Endothelial cell of umbilical vein (primary cell): ENCODE results near the gene BCL2L14. TPM values are rescaled to one million over a fixed set of nuclear protein-coding genes. Genes with fewer than 3 reads are reported as not detected.

Experiments
- BruUV-seq: library from RNA; stranded (reverse); fragments of 400-500 nt; replicated peaks from 2 replicates; lab custom pipeline; 2021; lab: Mats Ljungman, UMichigan
- CTCF ChIA-PET: fragments of 300-600, 350-600 bp; sonication (Branson Sonifier 250); formaldehyde crosslinking; loops from one replicate; lab custom pipeline; 2021; ENCODE audit warnings: antibody characterized with exemption, inconsistent platforms; lab: Charles Lee
- POLR2A ChIA-PET: fragments of 300-600, 350-600 bp; sonication (Branson Sonifier 250); formaldehyde crosslinking; loops from one replicate; lab custom pipeline; 2021; ENCODE audit warnings: antibody characterized with exemption, inconsistent platforms; lab: Charles Lee
- DNase-seq: peaks from one replicate; pipeline ENCODE4 v3.0.0-alpha.2; 2011; ENCODE audit warnings: low read depth, low spot score
- FAIRE-seq: peaks from 2 replicates; lab custom pipeline; 2011; peaks lifted over from hg19 to GRCh38; lab: Jason Lieb, UNC
- H2AFZ ChIP-seq: 2 replicates; pipeline ENCODE4 v1.6.0; 2012; ENCODE audit warnings: low read depth, low read length, control low read depth, inconsistent platforms
- H3K27ac ChIP-seq: 2 replicates; pipeline ENCODE4 v1.5.1; 2011; ENCODE audit warnings: low read depth, mild to moderate bottlenecking, control low read depth, low read length, moderate library complexity; ENCODE audit not compliant: insufficient read depth
- H3K27me3 ChIP-seq, 2 experiments: 2 replicates each; pipeline versions ENCODE4 v1.6.0 to v1.6.1; 2011; ENCODE audit warnings: low read length in 2 of 2, mixed read lengths in 1 of 2; ENCODE audit not compliant: control insufficient read depth in 2 of 2, insufficient read depth in 2 of 2
- H3K36me3 ChIP-seq, 2 experiments: 2 replicates in 1 of 2; 3 replicates in 1 of 2; pipeline ENCODE4 v1.5.1; 2011; ENCODE audit warnings: low read length in 2 of 2, mild to moderate bottlenecking in 1 of 2, moderate library complexity in 1 of 2; ENCODE audit not compliant: control insufficient read depth in 2 of 2, insufficient read depth in 2 of 2; ENCODE audit errors: extremely low read depth in 1 of 2
- H3K4me1 ChIP-seq: 3 replicates; pipeline ENCODE4 v1.5.1; 2011; ENCODE audit warnings: mild to moderate bottlenecking, low read length; ENCODE audit not compliant: control insufficient read depth, insufficient read depth; ENCODE audit errors: extremely low read depth
- H3K4me2 ChIP-seq: 2 replicates; pipeline ENCODE4 v1.6.1; 2011; ENCODE audit warnings: low read length, control low read depth, mixed read lengths; ENCODE audit not compliant: insufficient read depth
- H3K4me3 ChIP-seq, 3 experiments: fragments of 200-600 bp in 1 of 3; sonication (generic), shearing (Covaris generic) in 1 of 3; replicated peaks in 1 of 3; 2 replicates each; pipeline ENCODE4 v1.5.1; 2011 to 2016; ENCODE audit warnings: control low read depth in 3 of 3, low read length in 3 of 3, mild to moderate bottlenecking in 2 of 3, inconsistent platforms in 1 of 3, low read depth in 1 of 3, moderate library complexity in 1 of 3; ENCODE audit not compliant: insufficient read depth in 1 of 3
- H3K79me2 ChIP-seq: 2 replicates; pipeline ENCODE4 v1.6.0; 2012; ENCODE audit warnings: low read length, inconsistent platforms; ENCODE audit not compliant: control insufficient read depth, insufficient read depth
- H3K9ac ChIP-seq: replicated peaks from 2 replicates; pipeline ENCODE3; 2011; ENCODE audit warnings: low read length, control low read depth; ENCODE audit not compliant: insufficient read depth; ENCODE audit errors: extremely low read depth
- H3K9me1 ChIP-seq: replicated peaks from 3 replicates; pipeline ENCODE4 v1.6.0; 2011; ENCODE audit warnings: mild to moderate bottlenecking, low read length; ENCODE audit not compliant: control insufficient read depth, insufficient read depth; ENCODE audit errors: extremely low read depth
- H3K9me3 ChIP-seq: replicated peaks from 2 replicates; pipeline ENCODE4 v1.5.1; 2012; ENCODE audit warnings: low read length, inconsistent platforms; ENCODE audit not compliant: control insufficient read depth, insufficient read depth
- H4K20me1 ChIP-seq: replicated peaks from 2 replicates; pipeline ENCODE3; 2011; ENCODE audit warnings: mild to moderate bottlenecking, low read length; ENCODE audit not compliant: control insufficient read depth, insufficient read depth; ENCODE audit errors: extremely low read depth
- EZH2 ChIP-seq: IDR thresholded peaks from 2 replicates; pipeline ENCODE4 v1.6.1; 2012; ENCODE audit warnings: borderline replicate concordance, low read depth, mild to moderate bottlenecking, moderate library complexity, low read length, inconsistent platforms; ENCODE audit not compliant: severe bottlenecking
- FOS ChIP-seq: IDR thresholded peaks from 2 replicates; pipeline ENCODE4 v1.6.1; 2011; ENCODE audit warnings: mild to moderate bottlenecking, low read length, moderate library complexity, borderline replicate concordance; ENCODE audit not compliant: insufficient read depth
- GATA2 ChIP-seq: IDR thresholded peaks from 2 replicates; pipeline ENCODE4 v1.7.0; 2011; ENCODE audit warnings: low read depth, mild to moderate bottlenecking, moderate library complexity, mixed read lengths, low read length; ENCODE audit not compliant: insufficient read length, insufficient read depth
- JUN ChIP-seq: IDR thresholded peaks from 2 replicates; pipeline ENCODE4 v1.6.1; 2011; ENCODE audit warnings: borderline replicate concordance, low read depth; ENCODE audit not compliant: insufficient read length, insufficient read depth
- MYC ChIP-seq: IDR thresholded peaks from one replicate; pipeline ENCODE4 v1.6.1; 2011; ENCODE audit warnings: mild to moderate bottlenecking, low read depth, low read length
- POLR2A ChIP-seq: IDR thresholded peaks from 2 replicates; pipeline ENCODE4 v1.6.1; 2012; ENCODE audit warnings: low read depth, mild to moderate bottlenecking, control low read depth, low read length
- POLR2AphosphoS5 ChIP-seq: IDR thresholded peaks from 2 replicates; pipeline ENCODE4 v1.6.1; 2012; ENCODE audit warnings: low read depth, mild to moderate bottlenecking, control low read depth, low read length, moderate library complexity; ENCODE audit not compliant: insufficient read depth
- dilution Hi-C: fragments of 300-500 bp; cut with MboI; formaldehyde crosslinking; loops from one replicate; pipeline ENCODE4 v1.15.0; 2019; ENCODE audit warnings: low sequenced_read_pairs; ENCODE audit not compliant: extremely low pct_ligation_motif_present
- intact Hi-C: fragments of 100-400 bp; cut with micrococcal nuclease; formaldehyde crosslinking; loops from one replicate; pipeline ENCODE4 v1.10.0; 2022
- polyA plus RNA-seq, 4 experiments: library from polyadenylated mRNA; depleted of rRNA in 3 of 4; stranded (reverse) in 3 of 4; unstranded in 1 of 4; fragments of >200 nt; gene quantifications; 2 replicates each; pipeline versions ENCODE4 v1.2.1 to v1.2.3, GENCODE V29; 2011 to 2012; ENCODE audit warnings: missing spikeins in 1 of 4
- total RNA-seq: library from RNA; stranded (reverse); gene quantifications from 2 replicates; pipeline ENCODE4 v1.2.3, GENCODE V29; 2021
- TF ChIP-seq, protein P1 (sequence below): IDR thresholded peaks from 2 replicates; pipeline ENCODE4 v1.6.1; 2011; ENCODE audit not compliant: insufficient read depth, insufficient read length
- TF ChIP-seq, protein P2 (sequence below), 2 donors: IDR thresholded peaks; 1 replicate in 1 of 2; 2 replicates in 1 of 2; pipeline ENCODE4 v1.5.1; 2011; ENCODE audit warnings: low read length in 2 of 2, mild to moderate bottlenecking in 2 of 2, moderate library complexity in 2 of 2, control low read depth in 1 of 2, inconsistent platforms in 1 of 2, low read depth in 1 of 2; ENCODE audit not compliant: insufficient read depth in 1 of 2; ENCODE audit errors: extremely low read depth in 1 of 2

BCL2L14 gene
- total and polyA plus RNA-seq, 2 donors (not counting 3 experiments of a cell fraction or from before 2014, with no cell fraction given), result not detected

DNA sequence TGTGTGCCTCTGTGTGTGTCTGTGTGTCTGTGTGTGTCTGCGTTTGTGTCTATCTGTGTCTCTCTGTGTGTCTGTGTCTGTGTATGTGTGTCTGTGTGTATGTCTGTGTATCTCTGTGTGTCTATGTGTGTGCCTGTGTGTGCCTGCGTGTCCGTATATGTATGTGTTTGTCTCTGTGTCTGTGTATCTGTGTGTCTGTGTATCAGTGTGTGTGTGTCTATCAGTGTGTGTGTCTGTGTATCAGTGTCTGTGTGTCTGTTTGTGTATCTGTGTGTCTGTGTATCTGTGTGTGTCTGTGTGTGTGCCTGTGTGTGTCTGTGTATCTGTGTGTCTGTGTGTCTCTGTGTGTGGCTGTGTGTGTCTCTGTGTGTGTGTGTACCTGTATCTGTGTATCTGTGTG is 23.1 kb upstream of the BCL2L14 start:
- no TSS peak for BruUV-seq
- H3K4me2 ChIP-seq, result no peak overlapping the region
- no peak overlapping the region for H3K27ac ChIP-seq
- H3K9me1 ChIP-seq, result no peaks in the 10 kb centered on the region
- no peak overlapping the region for H3K4me3 ChIP-seq
- no peaks in the 10 kb centered on the region for H3K9me3 ChIP-seq
- no peaks in the 10 kb centered on the region for H4K20me1 ChIP-seq
- H3K4me1 ChIP-seq, result peaks cover 4% of the 10 kb centered on the region
- dilution Hi-C loops, result loop anchor here (25.0 kb wide), 1 partner anchor 460 kb away; no protein-coding TSS in a partner anchor
- ChIA-PET CTCF (no interaction called here), POLR2A (no interaction called here)
- TF ChIP-seq JUN (no peak), EZH2 (no peak), POLR2AphosphoS5 (no peak), FOS (no peak), POLR2A (no peak), GATA2 (no peak), MYC (no peak)
- TF ChIP-seq, protein P1, sequence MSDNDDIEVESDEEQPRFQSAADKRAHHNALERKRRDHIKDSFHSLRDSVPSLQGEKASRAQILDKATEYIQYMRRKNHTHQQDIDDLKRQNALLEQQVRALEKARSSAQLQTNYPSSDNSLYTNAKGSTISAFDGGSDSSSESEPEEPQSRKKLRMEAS, result no peak
- TF ChIP-seq, protein P2, sequence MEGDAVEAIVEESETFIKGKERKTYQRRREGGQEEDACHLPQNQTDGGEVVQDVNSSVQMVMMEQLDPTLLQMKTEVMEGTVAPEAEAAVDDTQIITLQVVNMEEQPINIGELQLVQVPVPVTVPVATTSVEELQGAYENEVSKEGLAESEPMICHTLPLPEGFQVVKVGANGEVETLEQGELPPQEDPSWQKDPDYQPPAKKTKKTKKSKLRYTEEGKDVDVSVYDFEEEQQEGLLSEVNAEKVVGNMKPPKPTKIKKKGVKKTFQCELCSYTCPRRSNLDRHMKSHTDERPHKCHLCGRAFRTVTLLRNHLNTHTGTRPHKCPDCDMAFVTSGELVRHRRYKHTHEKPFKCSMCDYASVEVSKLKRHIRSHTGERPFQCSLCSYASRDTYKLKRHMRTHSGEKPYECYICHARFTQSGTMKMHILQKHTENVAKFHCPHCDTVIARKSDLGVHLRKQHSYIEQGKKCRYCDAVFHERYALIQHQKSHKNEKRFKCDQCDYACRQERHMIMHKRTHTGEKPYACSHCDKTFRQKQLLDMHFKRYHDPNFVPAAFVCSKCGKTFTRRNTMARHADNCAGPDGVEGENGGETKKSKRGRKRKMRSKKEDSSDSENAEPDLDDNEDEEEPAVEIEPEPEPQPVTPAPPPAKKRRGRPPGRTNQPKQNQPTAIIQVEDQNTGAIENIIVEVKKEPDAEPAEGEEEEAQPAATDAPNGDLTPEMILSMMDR (IDR thresholded peaks at IDR 0.05; ENCODE audit: extremely low read depth in 1 of 2, insufficient read depth in 1 of 2, low read depth in 1 of 2, low read length in 2 of 2), result no peak
- H3K79me2 ChIP-seq, result no peaks in the 10 kb centered on the region
- no peak for FAIRE-seq
- intact Hi-C loops, result no loop called here
- peaks cover 6 to 21% of the 10 kb centered on the region in 2 experiments for H3K27me3 ChIP-seq
- no peak overlapping the region for H2AFZ ChIP-seq
- no peak for DNase-seq
- no peaks in the 10 kb centered on the region for H3K36me3 ChIP-seq
- no peak overlapping the region for H3K9ac ChIP-seq
